Cardiac muscle cell (in vitro differentiated cells and primary cell): ENCODE data around the gene GLUL. TPM values are rescaled to one million over a fixed set of nuclear protein-coding genes. Genes with fewer than 3 reads are reported as not detected.

Experiments used
- DNase-seq, 2 donors: peaks; one replicate each; pipeline versions ENCODE4 v3.0.0 to v3.0.0-alpha.2; 2010 to 2017; ENCODE audit warnings: low read depth in 1 of 2, low spot score in 1 of 2
- H3K27ac ChIP-seq: fragments of 200-600 bp; sonication (generic); 2 replicates; pipeline ENCODE4 v1.5.1; 2016
- H3K27me3 ChIP-seq: fragments of 200-600 bp; sonication (generic); 2 replicates; pipeline ENCODE4 v1.6.0; 2016; ENCODE audit warnings: control low read depth
- H3K36me3 ChIP-seq: fragments of 200-600 bp; sonication (generic); 2 replicates; pipeline ENCODE4 v1.5.1; 2016; ENCODE audit warnings: control low read depth
- H3K4me1 ChIP-seq: fragments of 200-600 bp; sonication (generic); 2 replicates; pipeline ENCODE4 v1.8.1; 2017; ENCODE audit warnings: low read depth, mild to moderate bottlenecking, mixed run types
- H3K4me3 ChIP-seq: fragments of 200-600 bp; sonication (generic); 2 replicates; pipeline ENCODE4 v1.5.1; 2016; ENCODE audit warnings: mild to moderate bottlenecking
- H3K9me3 ChIP-seq: fragments of 200-600 bp; sonication (generic); 2 replicates; pipeline ENCODE4 v1.5.1; 2017; ENCODE audit warnings: low read depth, mild to moderate bottlenecking, control low read depth
- CTCF ChIP-seq: IDR thresholded peaks from 2 replicates; pipeline ENCODE4 v1.5.1; 2012; ENCODE audit warnings: low read depth, mild to moderate bottlenecking, low read length
- polyA plus RNA-seq: library from polyadenylated mRNA; unstranded; fragments of >200 nt; fragmentation: Nextera tagmentation; extraction: Ambion mirVana; gene quantifications from 2 replicates; pipeline ENCODE4 v1.2.1, GENCODE V29; 2016
- total RNA-seq: library from RNA; depleted of rRNA; stranded (reverse); fragments of >200 nt; gene quantifications from 2 replicates; pipeline ENCODE4 v1.2.3, GENCODE V29; 2016

GLUL gene
- total and polyA plus RNA-seq, 2 experiments from 2014 or later: 132 to 166 TPM

GRCh38 chr1:182394055-182394775, 2.6 kb upstream of the GLUL start:
- no peaks in the 10 kb centered on the region for H3K4me1 ChIP-seq

GRCh38 chr1:182392050-182393028, 749 bp upstream of the GLUL start:
- peak in 1 of 2 donors; percentile 73 for DNase-seq
- Histone ChIP-seq H3K36me3 (peaks cover 14% of the 10 kb centered on the region), H3K4me1 (no peaks in the 10 kb centered on the region), H3K4me3 (peak overlapping the region; percentile 58), H3K27ac (peak overlapping the region; percentile 79), H3K9me3 (no peaks in the 10 kb centered on the region), H3K27me3 (peaks cover 3% of the 10 kb centered on the region)
- no peak for TF ChIP-seq CTCF

More at GRCh38 chr1:182394055-182394775, 2.6 kb upstream of the GLUL start:
- Histone ChIP-seq H3K9me3 (no peaks in the 10 kb centered on the region), H3K27ac (no peak overlapping the region), H3K4me3 (no peak overlapping the region), H3K36me3 (no peaks in the 10 kb centered on the region), H3K27me3 (peaks cover 3% of the 10 kb centered on the region)
- no peak for TF ChIP-seq CTCF
- no peak for DNase-seq

GRCh38 chr1:182391028-182391361, 595 bp downstream of the GLUL start:
- TF ChIP-seq CTCF: no peak
- H3K4me3 ChIP-seq: peak overlapping the region; percentile 58
- H3K27ac ChIP-seq: peak overlapping the region; percentile 88
- no peaks in the 10 kb centered on the region for H3K4me1 ChIP-seq
- peaks cover 3% of the 10 kb centered on the region for H3K27me3 ChIP-seq
- H3K9me3 ChIP-seq: no peaks in the 10 kb centered on the region
- no peak for DNase-seq
- peaks cover 27% of the 10 kb centered on the region for H3K36me3 ChIP-seq

GRCh38 chr1:182389619-182390047, 2.0 kb downstream of the GLUL start:
- peak overlapping the region; percentile 58 for H3K4me3 ChIP-seq
- H3K27me3 ChIP-seq: no peaks in the 10 kb centered on the region
- no peaks in the 10 kb centered on the region for H3K4me1 ChIP-seq
- no peak for DNase-seq
- H3K36me3 ChIP-seq: peaks cover 41% of the 10 kb centered on the region
- no peak overlapping the region for H3K27ac ChIP-seq
- no peaks in the 10 kb centered on the region for H3K9me3 ChIP-seq
- no peak for TF ChIP-seq CTCF

- peaks cover 49% of the 10 kb centered on the region for H3K36me3 ChIP-seq
- no peaks in the 10 kb centered on the region for H3K27me3 ChIP-seq
- no peak overlapping the region for H3K27ac ChIP-seq
- H3K9me3 ChIP-seq: no peaks in the 10 kb centered on the region
- H3K4me1 ChIP-seq: no peaks in the 10 kb centered on the region
- TF ChIP-seq CTCF: no peak
- no peak for DNase-seq
- no peak overlapping the region for H3K4me3 ChIP-seq
Observed at GRCh38 chr1:182388392-182389134, 3.0 kb downstream of the GLUL start.
